K562 (cell line): ENCODE results near the gene SCP2. TPM values are rescaled to one million over a fixed set of nuclear protein-coding genes. Genes with fewer than 3 reads are reported as not detected.
A peak's percentile ranks its signal among the peaks of the same experiment; 100 is the strongest.

Experiments used
- ATF4 ChIP-seq: fragments of 450-650 bp; formaldehyde crosslinking; IDR thresholded peaks from 2 replicates; pipeline ENCODE4 v1.4.0; 2022; ENCODE audit warnings: mild to moderate bottlenecking, moderate library complexity
- CREBBP ChIP-seq: IDR thresholded peaks from one replicate; pipeline ENCODE4 v1.6.1; 2012; ENCODE audit warnings: low read depth, mild to moderate bottlenecking, control low read depth, inconsistent platforms, low read length
- DNMT1 ChIP-seq: fragments of 450-650 bp; IDR thresholded peaks from 2 replicates; pipeline ENCODE4 v1.6.1; 2016; ENCODE audit warnings: antibody characterized with exemption, mild to moderate bottlenecking
- KLF16 ChIP-seq: IDR thresholded peaks from 2 replicates; pipeline ENCODE4 v1.6.1; 2016; ENCODE audit warnings: antibody characterized with exemption
- NR2C2 ChIP-seq, 2 experiments: fragments of 200-800 bp in 1 of 2; sonication (Bioruptor generic) in 1 of 2; sonication (generic) in 1 of 2; formaldehyde crosslinking in 1 of 2; IDR thresholded peaks; 2 replicates each; pipeline versions ENCODE4 v1.6.1 to v1.8.0; 2016 to 2022; ENCODE audit warnings: mild to moderate bottlenecking in 1 of 2, missing compliant biosample characterization in 1 of 2, missing genetic modification characterization in 1 of 2, missing genetic modification reagents in 1 of 2
- PCBP2 ChIP-seq: fragments of 200-400 bp; formaldehyde crosslinking; IDR thresholded peaks from 2 replicates; pipeline ENCODE4 v1.6.1; 2018; ENCODE audit warnings: low read length, low read depth, mild to moderate bottlenecking, moderate library complexity; ENCODE audit not compliant: poor library complexity, severe bottlenecking
- PHB ChIP-seq: fragments of 250-450 bp; sonication (Bioruptor Pico); IDR thresholded peaks from 2 replicates; pipeline ENCODE4 v1.5.0; 2021
- POLR2AphosphoS2 ChIP-seq: IDR thresholded peaks from 2 replicates; pipeline ENCODE4 v1.6.1; 2012; ENCODE audit warnings: low read length, improper control_type of control experiment
- POLR2G ChIP-seq: fragments of 200-400 bp; formaldehyde crosslinking; IDR thresholded peaks from 2 replicates; pipeline ENCODE4 v1.6.1; 2017; ENCODE audit warnings: low read depth, mild to moderate bottlenecking, antibody characterized with exemption, low read length, moderate library complexity
- PURB ChIP-seq: sonication (generic); formaldehyde crosslinking; IDR thresholded peaks from 2 replicates; pipeline ENCODE4 v1.9.0; 2021; ENCODE audit warnings: low read depth, mild to moderate bottlenecking, missing genetic modification reagents
- RBM15 ChIP-seq: fragments of 200-400 bp; formaldehyde crosslinking; IDR thresholded peaks from 2 replicates; pipeline ENCODE4 v1.6.1; 2018; ENCODE audit warnings: mild to moderate bottlenecking, low read length, moderate library complexity; ENCODE audit not compliant: insufficient read depth
- TBP ChIP-seq: optimal IDR thresholded peaks from 2 replicates; pipeline ENCODE3; 2011; ENCODE audit warnings: low read depth, low read length, improper control_type of control experiment
- TFAP4 ChIP-seq: sonication (generic); formaldehyde crosslinking; IDR thresholded peaks from 2 replicates; pipeline ENCODE4 v1.8.0; 2022; ENCODE audit warnings: missing genetic modification reagents, mild to moderate bottlenecking, moderate library complexity, borderline replicate concordance
- USF1 ChIP-seq: sonication (generic); formaldehyde crosslinking; IDR thresholded peaks from 2 replicates; pipeline ENCODE4 v1.9.0; 2022; ENCODE audit warnings: mild to moderate bottlenecking, missing genetic modification reagents
- YY1 ChIP-seq, 3 experiments: IDR thresholded peaks; 2 replicates each; pipeline ENCODE4 v1.6.1; 2011; ENCODE audit warnings: low read length in 2 of 3, mild to moderate bottlenecking in 2 of 3, moderate library complexity in 2 of 3, borderline replicate concordance in 1 of 3, control low read depth in 1 of 3, low read depth in 1 of 3; ENCODE audit not compliant: insufficient read depth in 3 of 3, insufficient replicate concordance in 2 of 3, control insufficient read depth in 1 of 3, insufficient read length in 1 of 3; ENCODE audit errors: extremely low read depth in 1 of 3
- ZFX ChIP-seq: sonication (generic); formaldehyde crosslinking; IDR thresholded peaks from 2 replicates; pipeline ENCODE4 v1.8.0; 2022; ENCODE audit warnings: mild to moderate bottlenecking, missing genetic modification reagents, moderate library complexity
- ZNF143 ChIP-seq: sonication (generic); formaldehyde crosslinking; IDR thresholded peaks from 2 replicates; pipeline ENCODE4 v1.9.0; 2022; ENCODE audit warnings: mild to moderate bottlenecking, missing genetic modification reagents
- ZNF217 ChIP-seq: sonication (generic); formaldehyde crosslinking; IDR thresholded peaks from 2 replicates; pipeline ENCODE4 v1.8.0; 2022; ENCODE audit warnings: mild to moderate bottlenecking, missing genetic modification reagents
- polyA plus RNA-seq, 8 experiments: library from polyadenylated mRNA; depleted of rRNA in 4 of 8; stranded (reverse) in 5 of 8; unstranded in 3 of 8; fragments of >200 nt; fragmentation: Nextera tagmentation in 2 of 8; fragmentation: Illumina TruSeq in 1 of 8; extraction: Ambion mirVana in 2 of 8; extraction: Trizol in 1 of 8; gene quantifications; 2 replicates each; pipeline versions ENCODE4 v1.2.1 to v1.2.3, GENCODE V29; 2011 to 2014; ENCODE audit warnings: inconsistent platforms in 1 of 8, missing spikeins in 1 of 8
- total RNA-seq, 7 experiments: library from RNA; depleted of rRNA in 6 of 7; stranded (reverse); fragments of >200 nt in 6 of 7; fragmentation: Illumina TruSeq in 2 of 7; extraction: Trizol in 2 of 7; gene quantifications; 2 replicates each; pipeline versions ENCODE4 v1.2.1 to v1.2.3, GENCODE V29; 2011 to 2021; ENCODE audit warnings: low replicate concordance in 1 of 7
- TF ChIP-seq, protein P1 (sequence below): fragments of 250-450 bp; sonication (Bioruptor Pico); IDR thresholded peaks from 2 replicates; pipeline ENCODE4 v1.8.0; 2021; ENCODE audit warnings: moderate library complexity, mild to moderate bottlenecking, inconsistent platforms
- TF ChIP-seq, protein P2 (sequence below): fragments of 450-650 bp; formaldehyde crosslinking; IDR thresholded peaks from 2 replicates; pipeline ENCODE4 v1.4.0; 2022; ENCODE audit warnings: missing genetic modification characterization

SCP2 gene
- total and polyA plus RNA-seq, 9 of the 15 experiments (the other 6 are each of a cell fraction or from before 2014, with no cell fraction given): 63.8 to 258 (median 106) TPM

- 0 out of 2 replicates have a peak, but pooled peaks have one; percentile 30 for TF ChIP-seq TFAP4 (CRISPR knock-in tag)
- TF ChIP-seq DNMT1: no peak
- TF ChIP-seq POLR2AphosphoS2: no peak
- peak; percentile 59 for TF ChIP-seq TBP
- no peak for TF ChIP-seq PURB (CRISPR knock-in tag)
- 0 out of 2 replicates have a peak, but pooled peaks have one; percentile 7 for TF ChIP-seq ZNF143 (CRISPR knock-in tag)
- no peak for TF ChIP-seq KLF16
- TF ChIP-seq POLR2G: peak; percentile 89
- TF ChIP-seq YY1 (IDR thresholded peaks at IDR 0.05; ENCODE audit: borderline replicate concordance in 1 of 3, control insufficient read depth in 1 of 3, extremely low read depth in 1 of 3, insufficient read depth in 3 of 3, insufficient read length in 1 of 3, insufficient replicate concordance in 2 of 3, low read depth in 1 of 3, low read length in 2 of 3): peak in 2 of 3 experiments; percentile 16 to 37
- no peak for TF ChIP-seq PCBP2
- no peak for TF ChIP-seq PHB (CRISPR knock-in tag)
- no peak; the same call in 1 of the 2 replicates for TF ChIP-seq NR2C2 (CRISPR knock-in tag; IDR thresholded peaks at IDR 0.05)
- peak; percentile 77 for TF ChIP-seq NR2C2 (tag; IDR thresholded peaks at IDR 0.05)
- TF ChIP-seq ATF4: no peak
- TF ChIP-seq ZNF217 (CRISPR knock-in tag): peak; percentile 37; the same call in 1 of the 2 replicates
- TF ChIP-seq, protein P1, sequence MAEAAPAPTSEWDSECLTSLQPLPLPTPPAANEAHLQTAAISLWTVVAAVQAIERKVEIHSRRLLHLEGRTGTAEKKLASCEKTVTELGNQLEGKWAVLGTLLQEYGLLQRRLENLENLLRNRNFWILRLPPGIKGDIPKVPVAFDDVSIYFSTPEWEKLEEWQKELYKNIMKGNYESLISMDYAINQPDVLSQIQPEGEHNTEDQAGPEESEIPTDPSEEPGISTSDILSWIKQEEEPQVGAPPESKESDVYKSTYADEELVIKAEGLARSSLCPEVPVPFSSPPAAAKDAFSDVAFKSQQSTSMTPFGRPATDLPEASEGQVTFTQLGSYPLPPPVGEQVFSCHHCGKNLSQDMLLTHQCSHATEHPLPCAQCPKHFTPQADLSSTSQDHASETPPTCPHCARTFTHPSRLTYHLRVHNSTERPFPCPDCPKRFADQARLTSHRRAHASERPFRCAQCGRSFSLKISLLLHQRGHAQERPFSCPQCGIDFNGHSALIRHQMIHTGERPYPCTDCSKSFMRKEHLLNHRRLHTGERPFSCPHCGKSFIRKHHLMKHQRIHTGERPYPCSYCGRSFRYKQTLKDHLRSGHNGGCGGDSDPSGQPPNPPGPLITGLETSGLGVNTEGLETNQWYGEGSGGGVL (CRISPR knock-in tag): no peak
- TF ChIP-seq ZFX (CRISPR knock-in tag): peak; percentile 89
- no peak for TF ChIP-seq RBM15
- no peak for TF ChIP-seq CREBBP
- TF ChIP-seq, protein P2, sequence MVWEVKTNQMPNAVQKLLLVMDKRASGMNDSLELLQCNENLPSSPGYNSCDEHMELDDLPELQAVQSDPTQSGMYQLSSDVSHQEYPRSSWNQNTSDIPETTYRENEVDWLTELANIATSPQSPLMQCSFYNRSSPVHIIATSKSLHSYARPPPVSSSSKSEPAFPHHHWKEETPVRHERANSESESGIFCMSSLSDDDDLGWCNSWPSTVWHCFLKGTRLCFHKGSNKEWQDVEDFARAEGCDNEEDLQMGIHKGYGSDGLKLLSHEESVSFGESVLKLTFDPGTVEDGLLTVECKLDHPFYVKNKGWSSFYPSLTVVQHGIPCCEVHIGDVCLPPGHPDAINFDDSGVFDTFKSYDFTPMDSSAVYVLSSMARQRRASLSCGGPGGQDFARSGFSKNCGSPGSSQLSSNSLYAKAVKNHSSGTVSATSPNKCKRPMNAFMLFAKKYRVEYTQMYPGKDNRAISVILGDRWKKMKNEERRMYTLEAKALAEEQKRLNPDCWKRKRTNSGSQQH (CRISPR knock-in tag): no peak
- no peak for TF ChIP-seq USF1 (CRISPR knock-in tag)
Observed at GRCh38 chr1:52927212-52928014, at the start of gene SCP2 (continued).
